ENCODE results near the gene ZBTB4.

ZBTB4 gene

GRCh38 chr17:7448461-7448860, 31.0 kb downstream of the ZBTB4 start:
- Histone ChIP-seq H3K27ac (ENCODE audit: low read depth, low read length) (no peak overlapping the region), H3K4me3 (ENCODE audit: low read depth in 1 of 2, low read length in 2 of 2) (no peak overlapping the region), H3K27me3 (ENCODE audit: control insufficient read depth in 1 of 2, insufficient read depth in 2 of 2, low read length in 2 of 2) (peaks cover 22 to 35% of the 10 kb centered on the region in 2 donors), H3K36me3 (ENCODE audit: insufficient read depth, low read length) (no peaks in the 10 kb centered on the region), H3K9me3 (ENCODE audit: low read length) (no peaks in the 10 kb centered on the region), H3K9ac (ENCODE audit: low read length) (no peak overlapping the region), H3K4me1 (ENCODE audit: insufficient read depth, low read length) (no peaks in the 10 kb centered on the region)

DNA sequence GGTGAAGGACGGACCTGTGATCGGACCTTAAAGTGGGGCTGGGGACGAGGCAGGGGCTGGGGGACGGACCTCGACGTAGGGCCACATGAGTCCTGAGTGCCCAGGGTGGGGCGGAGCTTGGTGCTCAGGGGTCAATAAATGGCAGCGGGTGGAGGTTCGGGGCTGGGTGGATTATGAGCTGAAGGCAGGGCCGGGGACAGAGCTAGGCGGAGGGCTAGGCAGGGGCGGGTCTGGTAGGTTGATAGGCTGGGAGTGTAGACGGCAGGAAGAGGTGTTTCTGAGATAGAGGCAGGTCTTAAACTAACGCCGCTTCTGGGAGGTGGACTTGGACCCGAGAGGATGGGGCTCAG, 33.8 kb downstream of the ZBTB4 start:
- peaks cover under 1% of the 10 kb centered on the region for H3K4me1 ChIP-seq (ENCODE audit: insufficient read depth, low read length)
- H3K9me3 ChIP-seq (ENCODE audit: low read length): no peaks in the 10 kb centered on the region
- H3K4me3 ChIP-seq (ENCODE audit: low read depth in 1 of 2, low read length in 2 of 2): no peak overlapping the region
- no peak overlapping the region for H3K27ac ChIP-seq (ENCODE audit: low read depth, low read length)
- no peaks in the 10 kb centered on the region for H3K36me3 ChIP-seq (ENCODE audit: insufficient read depth, low read length)
- H3K9ac ChIP-seq (ENCODE audit: low read length): no peak overlapping the region
- peaks cover 38 to 60% of the 10 kb centered on the region in 2 donors for H3K27me3 ChIP-seq (ENCODE audit: control insufficient read depth in 1 of 2, insufficient read depth in 2 of 2, low read length in 2 of 2)

DNA sequence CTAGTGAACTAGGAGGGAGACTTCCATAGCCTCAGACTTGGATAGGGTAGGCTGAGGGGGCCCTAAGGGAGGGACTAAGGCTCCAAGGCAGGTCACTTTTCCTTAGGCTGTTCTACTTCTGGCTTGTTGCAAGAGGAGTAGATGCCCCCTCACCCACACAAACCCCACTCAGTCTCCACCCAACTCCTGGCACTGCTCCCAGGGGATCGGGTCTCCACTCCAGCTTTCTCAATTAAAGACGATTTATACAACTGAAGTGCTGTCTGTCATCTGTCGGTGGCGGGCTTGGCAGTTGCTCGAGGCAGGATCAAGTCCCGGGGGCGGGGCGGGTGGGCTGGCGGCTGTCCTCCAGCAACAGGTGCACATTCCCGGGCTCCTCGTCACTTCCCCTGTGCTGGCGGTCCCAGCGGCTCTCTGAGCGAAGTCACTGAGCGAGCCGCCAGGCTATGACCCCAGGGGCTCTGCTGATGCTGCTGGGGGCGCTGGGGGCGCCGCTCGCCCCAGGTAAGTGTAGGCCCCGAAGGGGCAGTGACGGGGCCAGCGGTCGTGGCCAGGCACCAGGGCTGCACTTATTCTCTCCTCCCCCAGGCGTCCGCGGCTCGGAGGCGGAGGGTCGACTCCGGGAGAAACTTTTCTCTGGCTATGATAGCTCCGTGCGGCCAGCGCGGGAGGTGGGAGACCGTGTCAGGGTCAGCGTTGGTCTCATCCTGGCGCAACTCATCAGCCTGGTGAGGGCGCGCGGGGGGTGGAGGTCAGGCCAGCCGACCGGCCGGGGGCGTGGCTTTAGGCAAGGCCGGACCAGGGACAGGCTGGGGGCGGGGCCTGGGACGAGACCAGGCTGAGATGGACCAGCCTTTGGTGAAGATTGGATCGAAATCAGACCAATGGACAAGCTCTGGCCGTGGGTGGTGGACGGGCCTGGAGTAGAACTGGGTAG, 34.5 kb downstream of the ZBTB4 start, which contains the start of gene CHRNB1:
TSS of gene CHRNB1 (plus strand) at position 380 of the 937 bp plus-strand sequence. CDS start at position 447, 67 bp downstream.
- H3K4me1 ChIP-seq (ENCODE audit: insufficient read depth, low read length): peaks cover 7% of the 10 kb centered on the region
- H3K4me3 ChIP-seq (ENCODE audit: low read depth in 1 of 2, low read length in 2 of 2): no peak within 1 kb of the TSS
- no peaks in the 10 kb centered on the region for H3K9me3 ChIP-seq (ENCODE audit: low read length)
- no peak within 1 kb of the TSS for H3K27ac ChIP-seq (ENCODE audit: low read depth, low read length)
- peaks cover 45 to 66% of the 10 kb centered on the region in 2 donors for H3K27me3 ChIP-seq (ENCODE audit: control insufficient read depth in 1 of 2, insufficient read depth in 2 of 2, low read length in 2 of 2)
- H3K36me3 ChIP-seq (ENCODE audit: insufficient read depth, low read length): no peaks in the 10 kb centered on the region
- H3K9ac ChIP-seq (ENCODE audit: low read length): no peak within 1 kb of the TSS

DNA sequence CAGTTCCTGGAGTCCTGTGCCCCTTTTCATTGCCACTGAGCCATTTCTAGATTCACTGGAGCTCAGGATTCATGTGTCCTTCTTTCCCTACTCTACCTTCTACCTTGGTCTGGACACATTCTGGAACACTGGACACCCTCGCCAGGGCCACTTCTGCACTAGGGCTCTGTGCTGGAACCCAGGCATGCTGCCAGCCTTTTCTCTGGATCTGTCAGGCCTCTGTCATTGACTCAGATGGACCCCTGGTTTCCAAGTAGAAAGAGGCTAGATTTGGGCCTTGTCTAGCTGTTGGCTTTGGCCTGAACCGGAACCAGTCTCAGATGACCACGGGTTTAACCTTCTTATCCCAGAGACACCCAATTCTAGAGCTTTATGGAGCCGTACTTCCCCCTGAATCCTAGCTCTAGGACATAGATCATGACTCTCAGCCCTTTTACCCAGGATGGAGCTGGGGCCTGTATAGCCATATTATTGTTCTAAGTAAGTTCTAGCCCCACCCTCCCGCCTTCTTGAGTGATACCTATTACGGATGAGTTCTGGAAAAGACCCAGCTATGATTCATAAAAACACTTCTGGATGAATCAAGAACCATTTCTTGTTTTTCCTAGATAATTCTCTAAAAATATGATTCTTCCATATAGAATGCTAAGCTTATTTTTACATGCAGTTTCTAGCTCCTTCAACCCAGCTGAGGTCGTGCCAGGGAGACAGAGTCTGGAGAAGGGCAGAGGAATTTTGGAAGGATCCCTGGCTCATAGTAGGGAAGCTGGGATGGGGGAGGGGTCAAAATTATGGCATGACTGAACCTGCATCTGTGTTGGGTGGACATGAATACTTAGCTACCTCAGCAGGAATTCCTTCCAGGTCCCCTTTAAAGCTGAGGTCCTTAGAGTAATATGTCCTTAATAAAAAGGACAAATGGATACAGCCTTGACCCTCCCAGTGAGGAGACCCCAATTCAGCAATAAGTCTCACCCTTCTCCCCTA, 35.6 kb downstream of the ZBTB4 start:
- peaks cover 55 to 78% of the 10 kb centered on the region in 2 donors for H3K27me3 ChIP-seq (ENCODE audit: control insufficient read depth in 1 of 2, insufficient read depth in 2 of 2, low read length in 2 of 2)
- no peaks in the 10 kb centered on the region for H3K36me3 ChIP-seq (ENCODE audit: insufficient read depth, low read length)
- no peak overlapping the region for H3K4me3 ChIP-seq (ENCODE audit: low read depth in 1 of 2, low read length in 2 of 2)
- no peak overlapping the region for H3K9ac ChIP-seq (ENCODE audit: low read length)
- peaks cover 15% of the 10 kb centered on the region for H3K4me1 ChIP-seq (ENCODE audit: insufficient read depth, low read length)
- H3K9me3 ChIP-seq (ENCODE audit: low read length): no peaks in the 10 kb centered on the region
- H3K27ac ChIP-seq (ENCODE audit: low read depth, low read length): no peak overlapping the region

- Histone ChIP-seq H3K4me1 (ENCODE audit: insufficient read depth, low read length) (peaks cover 26% of the 10 kb centered on the region), H3K4me3 (ENCODE audit: low read depth in 1 of 2, low read length in 2 of 2) (no peak overlapping the region), H3K27ac (ENCODE audit: low read depth, low read length) (no peak overlapping the region), H3K9ac (ENCODE audit: low read length) (no peak overlapping the region), H3K27me3 (ENCODE audit: control insufficient read depth in 1 of 2, insufficient read depth in 2 of 2, low read length in 2 of 2) (peaks cover 61 to 89% of the 10 kb centered on the region in 2 donors), H3K9me3 (ENCODE audit: low read length) (no peaks in the 10 kb centered on the region), H3K36me3 (ENCODE audit: insufficient read depth, low read length) (no peaks in the 10 kb centered on the region)
Measured at GRCh38 chr17:7442142-7442541, 37.3 kb downstream of the ZBTB4 start.

DNA sequence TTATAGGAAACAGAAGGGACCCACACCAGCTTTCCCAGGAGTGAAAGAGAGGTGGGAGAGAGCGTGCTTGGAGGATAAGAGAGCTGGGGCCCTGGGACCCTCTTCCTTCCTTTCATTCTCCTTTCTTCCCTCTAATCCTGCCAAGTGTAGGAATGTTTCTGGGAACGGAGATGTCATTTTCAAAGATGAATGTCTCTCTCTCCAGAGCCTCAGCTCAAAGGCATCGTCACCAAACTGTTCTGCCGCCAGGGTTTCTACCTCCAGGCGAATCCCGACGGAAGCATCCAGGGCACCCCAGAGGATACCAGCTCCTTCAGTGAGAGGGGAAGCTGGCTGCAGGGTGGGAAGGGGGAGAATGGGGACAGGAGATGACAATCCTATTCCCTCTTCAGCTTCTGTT, 38.2 kb downstream of the ZBTB4 start:
- no peak overlapping the region for H3K27ac ChIP-seq (ENCODE audit: low read depth, low read length)
- peaks cover 59 to 85% of the 10 kb centered on the region in 2 donors for H3K27me3 ChIP-seq (ENCODE audit: control insufficient read depth in 1 of 2, insufficient read depth in 2 of 2, low read length in 2 of 2)
- H3K9me3 ChIP-seq (ENCODE audit: low read length): no peaks in the 10 kb centered on the region
- no peak overlapping the region for H3K4me3 ChIP-seq (ENCODE audit: low read depth in 1 of 2, low read length in 2 of 2)
- H3K4me1 ChIP-seq (ENCODE audit: insufficient read depth, low read length): peaks cover 29% of the 10 kb centered on the region
- no peaks in the 10 kb centered on the region for H3K36me3 ChIP-seq (ENCODE audit: insufficient read depth, low read length)
- H3K9ac ChIP-seq (ENCODE audit: low read length): no peak overlapping the region

DNA sequence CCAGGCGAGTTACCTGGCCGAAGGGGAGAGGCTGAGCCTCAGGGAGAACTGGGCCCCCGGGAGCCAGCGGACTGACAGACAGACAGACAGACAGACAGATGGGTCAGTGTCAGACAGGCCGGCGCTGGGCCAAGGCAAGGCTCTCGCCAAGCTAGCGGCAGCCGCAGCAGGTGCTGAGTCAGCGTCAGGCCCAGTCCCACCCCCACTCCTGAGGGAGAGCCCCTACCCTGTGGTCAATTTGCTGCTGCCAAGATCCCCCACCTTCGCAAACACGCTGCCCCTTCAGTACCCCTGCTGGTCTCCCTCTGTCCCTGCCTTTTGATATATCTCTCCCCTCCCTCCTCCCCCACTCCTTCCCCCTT, 38.6 kb downstream of the ZBTB4 start:
- H3K9ac ChIP-seq (ENCODE audit: low read length): no peak overlapping the region
- H3K4me3 ChIP-seq (ENCODE audit: low read depth in 1 of 2, low read length in 2 of 2): no peak overlapping the region
- H3K27ac ChIP-seq (ENCODE audit: low read depth, low read length): no peak overlapping the region
- H3K27me3 ChIP-seq (ENCODE audit: control insufficient read depth in 1 of 2, insufficient read depth in 2 of 2, low read length in 2 of 2): peaks cover 57 to 85% of the 10 kb centered on the region in 2 donors
- H3K4me1 ChIP-seq (ENCODE audit: insufficient read depth, low read length): peaks cover 31% of the 10 kb centered on the region
- no peaks in the 10 kb centered on the region for H3K36me3 ChIP-seq (ENCODE audit: insufficient read depth, low read length)
- H3K9me3 ChIP-seq (ENCODE audit: low read length): no peaks in the 10 kb centered on the region

GRCh38 chr17:7440113-7440833, 39.2 kb downstream of the ZBTB4 start:
- Histone ChIP-seq H3K36me3 (ENCODE audit: insufficient read depth, low read length) (no peaks in the 10 kb centered on the region), H3K4me1 (ENCODE audit: insufficient read depth, low read length) (peaks cover 36% of the 10 kb centered on the region), H3K27ac (ENCODE audit: low read depth, low read length) (no peak overlapping the region), H3K9me3 (ENCODE audit: low read length) (no peaks in the 10 kb centered on the region), H3K4me3 (ENCODE audit: low read depth in 1 of 2, low read length in 2 of 2) (peak overlapping the region; percentile 23 to 64), H3K27me3 (ENCODE audit: control insufficient read depth in 1 of 2, insufficient read depth in 2 of 2, low read length in 2 of 2) (peaks cover 57 to 85% of the 10 kb centered on the region in 2 donors), H3K9ac (ENCODE audit: low read length) (no peak overlapping the region)

DNA sequence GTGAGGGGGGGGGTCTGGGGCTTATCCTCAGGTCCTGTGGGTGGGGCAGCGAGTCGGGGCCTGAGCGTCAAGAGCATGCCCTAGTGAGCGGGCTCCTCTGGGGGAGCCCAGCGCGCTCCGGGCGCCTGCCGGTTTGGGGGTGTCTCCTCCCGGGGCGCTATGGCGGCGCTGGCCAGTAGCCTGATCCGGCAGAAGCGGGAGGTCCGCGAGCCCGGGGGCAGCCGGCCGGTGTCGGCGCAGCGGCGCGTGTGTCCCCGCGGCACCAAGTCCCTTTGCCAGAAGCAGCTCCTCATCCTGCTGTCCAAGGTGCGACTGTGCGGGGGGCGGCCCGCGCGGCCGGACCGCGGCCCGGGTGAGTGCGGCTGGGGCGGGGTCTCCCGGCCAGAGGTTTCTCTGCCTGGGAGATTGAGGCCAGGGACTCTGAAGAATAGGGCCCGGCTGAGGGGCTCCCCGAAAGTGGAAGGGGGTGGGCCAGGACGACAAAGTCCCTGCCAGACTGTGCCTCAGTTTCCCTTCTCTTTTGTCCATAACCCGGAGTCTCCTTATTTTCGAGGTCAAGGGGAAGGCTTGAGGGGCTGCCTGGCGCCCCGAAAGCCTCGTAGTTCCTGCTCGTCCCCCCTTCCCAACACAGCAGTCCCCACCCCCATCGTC, 39.8 kb downstream of the ZBTB4 start, which contains the start of gene FGF11:
TSS of gene FGF11 (plus strand) at position 51 of the 651 bp plus-strand sequence. CDS start at position 160, 109 bp downstream.
- Histone ChIP-seq H3K4me3 (ENCODE audit: low read depth in 1 of 2, low read length in 2 of 2) (peak within 1 kb of the TSS; percentile 23 to 64), H3K4me1 (ENCODE audit: insufficient read depth, low read length) (peaks cover 38% of the 10 kb centered on the region), H3K9ac (ENCODE audit: low read length) (no peak within 1 kb of the TSS), H3K27ac (ENCODE audit: low read depth, low read length) (no peak within 1 kb of the TSS), H3K9me3 (ENCODE audit: low read length) (no peaks in the 10 kb centered on the region), H3K36me3 (ENCODE audit: insufficient read depth, low read length) (no peaks in the 10 kb centered on the region), H3K27me3 (ENCODE audit: control insufficient read depth in 1 of 2, insufficient read depth in 2 of 2, low read length in 2 of 2) (peaks cover 60 to 87% of the 10 kb centered on the region in 2 donors)

DNA sequence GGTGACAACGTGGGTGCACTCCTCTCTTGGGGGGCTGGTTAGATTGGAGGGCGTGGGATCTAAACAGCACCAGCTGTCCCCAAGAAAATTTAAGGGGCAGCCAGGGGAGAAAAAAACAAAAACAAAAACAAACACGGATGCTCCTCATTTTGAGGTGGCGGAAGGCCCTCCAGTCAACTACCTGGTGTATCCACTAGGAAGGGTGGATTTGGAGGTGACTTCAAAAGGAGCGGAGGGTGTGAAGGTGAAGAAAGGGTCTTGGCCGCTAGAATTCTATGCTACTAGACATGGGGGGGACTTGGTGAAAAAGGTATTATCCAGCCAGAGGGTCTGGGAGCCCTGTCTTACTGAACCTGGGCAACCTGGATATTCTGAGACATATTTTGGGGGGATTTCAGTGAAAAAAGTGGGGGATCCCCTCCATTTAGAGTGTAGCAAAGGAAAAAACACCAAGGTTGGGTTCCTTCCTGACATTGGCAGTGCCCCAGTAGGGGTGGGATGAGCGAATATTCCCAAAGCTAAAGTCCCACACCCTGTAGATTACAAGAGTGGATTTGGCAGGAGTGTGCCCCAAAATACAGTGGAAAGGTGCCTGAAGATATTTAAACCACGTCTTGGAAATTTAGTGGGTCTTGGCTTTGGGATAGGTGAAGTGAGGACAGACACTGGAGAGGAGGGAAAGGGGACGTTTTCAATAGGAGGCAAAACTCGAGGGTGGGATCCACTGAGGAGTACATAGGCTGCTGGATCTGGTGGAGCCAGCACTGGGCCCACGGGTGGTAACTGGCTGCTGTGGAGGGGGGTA, 40.6 kb downstream of the ZBTB4 start:
- no peak overlapping the region for H3K9ac ChIP-seq (ENCODE audit: low read length)
- H3K9me3 ChIP-seq (ENCODE audit: low read length): no peaks in the 10 kb centered on the region
- peaks cover 38% of the 10 kb centered on the region for H3K4me1 ChIP-seq (ENCODE audit: insufficient read depth, low read length)
- no peak overlapping the region for H3K27ac ChIP-seq (ENCODE audit: low read depth, low read length)
- peaks cover 60 to 89% of the 10 kb centered on the region in 2 donors for H3K27me3 ChIP-seq (ENCODE audit: control insufficient read depth in 1 of 2, insufficient read depth in 2 of 2, low read length in 2 of 2)
- no peaks in the 10 kb centered on the region for H3K36me3 ChIP-seq (ENCODE audit: insufficient read depth, low read length)
- H3K4me3 ChIP-seq (ENCODE audit: low read depth in 1 of 2, low read length in 2 of 2): no peak overlapping the region

Data from muscle layer of colon (tissue), 2 donors.